Common myeloid progenitor, CD34-positive (primary cell): ENCODE measurements around the gene MOB1A.

ENCODE experiments used
- CTCF ChIA-PET: fragments of 350-600 bp; sonication (Branson Sonifier 250); formaldehyde crosslinking; loops from one replicate; lab custom pipeline; 2021; ENCODE audit warnings: antibody characterized with exemption; lab: Charles Lee
- POLR2A ChIA-PET: fragments of 350-600 bp; sonication (Branson Sonifier 250); formaldehyde crosslinking; loops from one replicate; lab custom pipeline; 2021; ENCODE audit warnings: antibody characterized with exemption; lab: Charles Lee
- DNase-seq, 3 donors: peaks; one replicate each; pipeline versions ENCODE4 v3.0.0 to v3.0.0-alpha.2; 2013
- H3K27ac ChIP-seq, 2 experiments: 1 replicate in 1 of 2; 2 replicates in 1 of 2; pipeline ENCODE4 v1.7.0; 2013; ENCODE audit warnings: inconsistent platforms in 2 of 2, low read length in 2 of 2, mild to moderate bottlenecking in 2 of 2, low read depth in 1 of 2, moderate library complexity in 1 of 2; ENCODE audit not compliant: severe bottlenecking in 2 of 2, insufficient read depth in 1 of 2, poor library complexity in 1 of 2
- H3K27me3 ChIP-seq, 5 experiments: replicated peaks in 2 of 5; 1 replicate in 3 of 5; 2 replicates in 2 of 5; pipeline versions ENCODE4 v1.6.1 to v1.7.0; 2013; ENCODE audit warnings: low read length in 4 of 5, mild to moderate bottlenecking in 2 of 5, moderate library complexity in 2 of 5, inconsistent platforms in 1 of 5; ENCODE audit not compliant: insufficient read depth in 5 of 5, control insufficient read depth in 4 of 5
- H3K36me3 ChIP-seq, 4 experiments: 1 replicate in 2 of 4; 2 replicates in 2 of 4; pipeline versions ENCODE4 v1.6.1 to v1.7.0; 2013; ENCODE audit warnings: low read length in 3 of 4, control low read depth in 1 of 4, mild to moderate bottlenecking in 1 of 4; ENCODE audit not compliant: control insufficient read depth in 4 of 4, insufficient read depth in 4 of 4
- H3K4me1 ChIP-seq, 4 experiments: 1 replicate in 3 of 4; 2 replicates in 1 of 4; pipeline versions ENCODE4 v1.6.1 to v1.7.1; 2013; ENCODE audit warnings: low read length in 3 of 4, mild to moderate bottlenecking in 3 of 4, control low read depth in 1 of 4, inconsistent platforms in 1 of 4, moderate library complexity in 1 of 4; ENCODE audit not compliant: control insufficient read depth in 4 of 4, insufficient read depth in 4 of 4; ENCODE audit errors: control extremely low read depth in 1 of 4
- H3K4me3 ChIP-seq, 7 experiments: 1 replicate in 4 of 7; 2 replicates in 3 of 7; pipeline versions ENCODE4 v1.5.1 to v1.7.0; 2013; ENCODE audit warnings: mild to moderate bottlenecking in 7 of 7, low read length in 6 of 7, moderate library complexity in 6 of 7, inconsistent platforms in 2 of 7, low read depth in 2 of 7, control low read depth in 1 of 7; ENCODE audit not compliant: insufficient read depth in 4 of 7, control insufficient read depth in 1 of 7; ENCODE audit errors: extremely low read depth in 1 of 7
- H3K9me3 ChIP-seq, 5 experiments: 1 replicate in 4 of 5; 2 replicates in 1 of 5; pipeline versions ENCODE4 v1.6.1 to v1.7.1; 2013; ENCODE audit warnings: low read length in 4 of 5, mild to moderate bottlenecking in 2 of 5, inconsistent platforms in 1 of 5, low read depth in 1 of 5, moderate library complexity in 1 of 5; ENCODE audit not compliant: control insufficient read depth in 4 of 5, insufficient read depth in 2 of 5; ENCODE audit errors: control extremely low read depth in 1 of 5
- WGBS: methylation state at CpG from one replicate; pipeline ENCODE4 v1.1.5; 2013; ENCODE audit not compliant: insufficient coverage; 5-methylcytosine and 5-hydroxymethylcytosine counted together

MOB1A gene

DNA sequence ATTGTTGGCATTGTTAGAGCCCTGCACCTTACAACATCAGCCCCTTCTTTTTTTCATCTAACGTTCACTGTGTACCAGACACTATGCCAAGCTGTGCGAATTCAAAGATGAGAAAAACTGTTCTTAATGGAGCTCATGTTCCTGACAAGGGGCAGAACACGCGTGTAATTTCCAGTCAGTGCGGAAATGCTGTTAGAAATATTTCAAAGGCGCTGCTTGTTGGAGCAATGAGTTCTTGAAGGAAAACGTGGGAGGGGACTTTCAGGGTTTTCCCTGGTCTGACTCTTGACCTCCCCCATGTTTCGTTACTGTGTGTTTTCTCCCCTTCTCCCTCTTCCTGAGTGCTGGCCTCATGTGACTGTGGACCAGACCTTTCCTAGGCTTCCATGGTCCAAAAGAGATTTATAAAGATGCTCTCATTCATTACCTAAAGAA lies 21.2 kb upstream of the MOB1A start:
- CTCF ChIA-PET, result interaction anchor here (0.7 to 4.2 kb wide), 7 partner anchors 8 to 50 kb away, joined by 3 to 39 read pairs (median 4); partner anchors contain the start of gene MOB1A

GRCh38 chr2:74199275-74199701 lies 20.6 kb upstream of the MOB1A start:
- no peaks in the 10 kb centered on the region for H3K9me3 ChIP-seq
- peaks cover 0 to 35% (median 21%) of the 10 kb centered on the region in 4 experiments for H3K4me1 ChIP-seq
- POLR2A ChIA-PET, result interaction anchor here (0.8 to 2.1 kb wide), 3 partner anchors 18 to 80 kb away, joined by 3 to 12 read pairs (median 8); partner anchors contain the start of gene MOB1A
- H3K36me3 ChIP-seq, result peaks cover 0 to 12% (median 1%) of the 10 kb centered on the region in 4 experiments
- no peak for DNase-seq
- CTCF ChIA-PET, result interaction anchor here (0.7 to 4.2 kb wide), 10 partner anchors 8 to 51 kb away, joined by 3 to 39 read pairs (median 4); partner anchors contain the start of gene MOB1A
- H3K4me3 ChIP-seq, result peak overlapping the region; percentile 49 to 96 (median 79)
- H3K27me3 ChIP-seq, result no peaks in the 10 kb centered on the region
- WGBS, result 3% methylated on average over 14 of the region's 20 CpGs
- H3K27ac ChIP-seq, result peak overlapping the region; percentile 33 to 94

More for the DNA sequence above, 21.2 kb upstream of the MOB1A start:
- Histone ChIP-seq H3K27me3 (no peaks in the 10 kb centered on the region), H3K36me3 (peaks cover 0 to 15% (median 4%) of the 10 kb centered on the region in 4 experiments), H3K4me1 (peaks cover 0 to 38% (median 23%) of the 10 kb centered on the region in 4 experiments), H3K4me3 (peak overlapping the region in 6 of 7 experiments; percentile 69 to 96 (median 83)), H3K27ac (peak overlapping the region in 1 of 2 experiments; percentile 94), H3K9me3 (no peaks in the 10 kb centered on the region)
- POLR2A ChIA-PET, result interaction anchor here (0.8 kb wide), 1 partner anchor 80 kb away, joined by 3 read pairs; no protein-coding TSS in a partner anchor
- 84% methylated on average over 8 of the region's 8 CpGs for WGBS
- DNase-seq, result no peak

- WGBS, result under 1% methylated on average over 93 of the region's 96 CpGs
- peak; percentile 95 to 99 (median 98) for DNase-seq
- H3K9me3 ChIP-seq, result no peaks in the 10 kb centered on the region
Observed at GRCh38 chr2:74198461-74199274, 20.0 kb upstream of the MOB1A start, which contains the start of gene MTHFD2. TSS of gene MTHFD2 (plus strand) at chr2:74198615. CDS start at chr2:74198642, 27 bp downstream.

DNA sequence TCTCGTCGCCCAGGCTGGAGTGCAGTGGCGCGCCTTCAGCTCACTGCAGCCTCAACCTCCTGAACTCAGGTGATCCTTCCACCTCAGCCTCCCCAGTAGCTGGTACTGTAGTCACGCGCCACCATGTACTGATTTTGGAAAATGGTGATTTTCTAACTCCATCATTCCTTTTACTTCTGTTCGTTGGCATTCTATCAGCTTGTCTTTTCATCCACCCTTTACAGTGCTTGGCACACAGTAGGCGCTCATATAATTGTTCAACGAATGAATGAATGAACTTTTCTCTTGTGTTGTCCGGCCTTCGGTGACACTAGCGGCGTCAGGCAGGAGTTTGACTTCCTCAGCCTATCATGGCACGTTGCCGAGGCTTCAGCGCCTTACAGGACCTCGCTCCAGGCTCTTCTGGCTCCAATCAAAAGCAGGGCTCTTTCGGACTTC lies 19.4 kb upstream of the MOB1A start:
- Histone ChIP-seq H3K4me3 (peak overlapping the region in 5 of 7 experiments; percentile 21 to 96 (median 87)), H3K4me1 (peaks cover 0 to 35% (median 21%) of the 10 kb centered on the region in 4 experiments), H3K9me3 (no peaks in the 10 kb centered on the region), H3K27ac (peak overlapping the region in 1 of 2 experiments; percentile 94), H3K36me3 (peaks cover 0 to 8% (median 0%) of the 10 kb centered on the region in 4 experiments), H3K27me3 (no peaks in the 10 kb centered on the region)
- WGBS, result 33% methylated on average over 15 of the region's 18 CpGs
- DNase-seq, result no peak
- CTCF ChIA-PET, result interaction anchor here (0.7 to 4.2 kb wide), 7 partner anchors 18 to 127 kb away, joined by 3 to 39 read pairs (median 3); partner anchors contain the start of gene MOB1A
- POLR2A ChIA-PET, result interaction anchor here (0.7 to 2.1 kb wide), 3 partner anchors 11 to 20 kb away, joined by 3 to 12 read pairs (median 8); partner anchors contain the start of gene MOB1A

More at GRCh38 chr2:74198461-74199274, 20.0 kb upstream of the MOB1A start, which contains the start of gene MTHFD2:
- Histone ChIP-seq H3K27me3 (no peaks in the 10 kb centered on the region), H3K27ac (peak within 1 kb of the TSS; percentile 77 to 94), H3K4me3 (peak within 1 kb of the TSS; percentile 49 to 96 (median 79)), H3K36me3 (peaks cover 0 to 8% (median 0%) of the 10 kb centered on the region in 4 experiments), H3K4me1 (peaks cover 0 to 35% (median 21%) of the 10 kb centered on the region in 4 experiments)
- ChIA-PET CTCF (interaction anchor here (0.7 to 4.2 kb wide), 12 partner anchors 15 to 126 kb away, joined by 3 to 39 read pairs (median 4); partner anchors contain the start of gene MOB1A), POLR2A (interaction anchor here (0.7 to 2.1 kb wide), 3 partner anchors 11 to 20 kb away, joined by 3 to 12 read pairs (median 8); partner anchors contain the start of gene MOB1A)

GRCh38 chr2:74197049-74197448 lies 18.4 kb upstream of the MOB1A start:
- H3K27ac ChIP-seq, result no peak overlapping the region
- peaks cover 0 to 35% (median 21%) of the 10 kb centered on the region in 4 experiments for H3K4me1 ChIP-seq
- no peaks in the 10 kb centered on the region for H3K27me3 ChIP-seq
- ChIA-PET POLR2A (no interaction called here), CTCF (interaction anchor here (1.0 to 1.9 kb wide), 8 partner anchors 9 to 243 kb away, joined by 3 to 5 read pairs (median 4); partner anchors contain the start of gene MOB1A)
- 93% methylated on average over 3 of the region's 4 CpGs for WGBS
- H3K9me3 ChIP-seq, result no peaks in the 10 kb centered on the region
- no peak for DNase-seq
- peaks cover 0 to 8% (median 0%) of the 10 kb centered on the region in 4 experiments for H3K36me3 ChIP-seq
- no peak overlapping the region for H3K4me3 ChIP-seq

DNA sequence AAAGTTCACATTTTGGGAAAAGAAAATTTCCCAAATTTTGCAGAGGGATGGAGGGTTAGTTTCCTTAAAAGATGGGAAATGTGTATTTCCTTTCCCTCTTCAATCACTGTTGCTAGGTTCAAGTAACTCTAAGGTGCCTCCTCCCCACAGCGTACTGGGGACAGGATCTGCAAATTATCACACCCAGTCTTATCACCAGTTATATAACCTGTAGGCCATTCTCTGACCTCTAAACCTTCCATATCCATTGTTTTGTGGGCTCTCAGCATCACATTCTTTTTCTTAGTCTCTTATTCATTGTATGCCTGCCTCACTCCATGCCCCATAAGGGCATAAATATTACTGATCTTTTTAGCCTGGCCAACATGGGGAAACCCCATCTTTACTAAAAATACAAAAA lies 16.1 kb upstream of the MOB1A start:
- no peak for DNase-seq
- no peak overlapping the region for H3K4me3 ChIP-seq
- H3K4me1 ChIP-seq, result peaks cover 0 to 15% (median 10%) of the 10 kb centered on the region in 4 experiments
- H3K27ac ChIP-seq, result no peak overlapping the region
- peaks cover 0 to under 1% (median 0%) of the 10 kb centered on the region in 4 experiments for H3K36me3 ChIP-seq
- H3K27me3 ChIP-seq, result no peaks in the 10 kb centered on the region
- CTCF ChIA-PET, result no interaction called here
- H3K9me3 ChIP-seq, result no peaks in the 10 kb centered on the region
- WGBS, result 100% methylated on average over 1 of the region's 1 CpG
- POLR2A ChIA-PET, result no interaction called here
